Epithelial cell of umbilical artery (primary cell): ENCODE data around the gene APH1B. TPM values are rescaled to one million over a fixed set of nuclear protein-coding genes. Genes with fewer than 3 reads are reported as not detected.

ENCODE experiments used
- total RNA-seq: library from RNA; depleted of rRNA; stranded (reverse); fragments of >200 nt; gene quantifications from 2 replicates; pipeline ENCODE4 v1.2.3, GENCODE V29; 2014

APH1B gene
- total RNA-seq, result 10.1 and 20.4 TPM in 2 replicates

DNA sequence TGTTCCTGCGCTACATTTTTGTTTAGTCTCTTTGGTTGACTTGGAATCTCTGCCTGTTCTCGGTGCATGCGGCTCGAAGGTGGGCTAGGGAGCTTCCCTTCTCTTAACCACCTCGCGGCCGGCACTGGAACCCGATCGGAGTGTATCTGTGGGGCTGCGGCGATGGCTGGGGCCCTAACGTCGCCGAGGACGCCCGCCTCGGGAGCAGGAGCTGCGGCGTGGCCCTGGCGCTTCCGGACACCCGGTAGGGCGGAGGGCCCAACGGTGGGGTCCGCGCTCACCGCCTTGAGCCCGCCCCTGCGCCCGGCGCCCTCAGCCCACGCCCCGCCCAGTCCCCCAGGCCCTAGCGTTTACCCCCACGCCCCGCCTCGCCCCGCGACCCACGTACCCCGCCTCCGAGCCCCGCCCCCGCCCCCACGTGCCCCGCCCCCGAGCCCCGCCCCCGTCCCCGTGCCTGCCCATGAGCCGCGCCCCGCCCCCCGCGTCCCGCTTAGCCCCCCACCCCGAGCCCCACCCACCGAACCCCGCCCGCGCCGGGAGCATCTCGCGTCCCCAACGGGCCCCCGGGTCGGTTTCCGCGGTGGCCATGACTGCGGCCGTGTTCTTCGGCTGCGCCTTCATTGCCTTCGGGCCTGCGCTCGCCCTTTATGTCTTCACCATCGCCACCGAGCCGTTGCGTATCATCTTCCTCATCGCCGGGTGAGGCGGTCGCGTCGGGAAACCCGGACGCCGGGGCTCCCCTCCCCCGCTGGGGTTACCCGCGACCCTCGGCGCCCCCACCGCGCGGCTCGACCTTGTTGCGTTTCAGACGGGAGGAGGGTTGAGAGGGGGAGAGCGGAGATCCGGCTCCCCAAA is at the start of gene APH1B:
Gene APH1B (plus strand): TSS at position 568 of the 855 bp plus-strand sequence. CDS start 19 bp downstream, at position 587.

Other genes starting within 250 kb of the APH1B start
- 779 and 969 TPM in 2 replicates for gene TPM1, start 234.9 kb upstream of the APH1B start, total RNA-seq
- 22.4 and 35.4 TPM in 2 replicates for gene LACTB, start 155.7 kb upstream of the APH1B start, total RNA-seq
- 161 and 458 TPM in 2 replicates for gene RPS27L, start 120.1 kb upstream of the APH1B start, total RNA-seq
- 63.3 and 82.8 TPM in 2 replicates for gene RAB8B, start 88.0 kb upstream of the APH1B start, total RNA-seq
- 0.65 and 3.0 TPM in 2 replicates for gene CA12, start 104.2 kb downstream of the APH1B start, total RNA-seq
- 41.6 and 48.3 TPM in 2 replicates for gene USP3, start 227.0 kb downstream of the APH1B start, total RNA-seq